ENCODE results near the gene CDKN2B-AS1. TPM values are rescaled to one million over a fixed set of nuclear protein-coding genes. Genes with fewer than 3 reads are reported as not detected.
"Not testable (repeated sequence)": the region's sequence is repeated elsewhere in the genome, so short reads cannot be mapped to it uniquely, and the experiment has no call there.

Gene CDKN2B-AS1
- total RNA-seq (1 to 10 TPM in 1 of 2 donors, under 1 TPM in 1; 0.58 to 1.6 TPM), polyA plus RNA-seq (ENCODE audit: insufficient read length in 6 of 6) (under 1 TPM; 0.18 to 0.41 (median 0.28) TPM)
- long read RNA-seq, donor 1 = 0 reads
- long read RNA-seq, donor 2 = 0 reads
- long read RNA-seq, donor 3 = 0 reads
- long read RNA-seq, donor 4, partial matches to known transcripts = 0 of 1 reads
- long read RNA-seq, donor 4, other reads (novel, unspliced or antisense) = 0 of 1 reads
- long read RNA-seq, donor 5, partial matches to known transcripts = 0 of 1 reads
- long read RNA-seq, donor 5, other reads (novel, unspliced or antisense) = 0 of 1 reads
- long read RNA-seq, donor 6 = 0 reads
- long read RNA-seq, donor 7 = 0 reads
- long read RNA-seq, donor 8 = 0 reads
- long read RNA-seq, donor 9 = 0 reads
- long read RNA-seq, donor 10 = 0 reads
- long read RNA-seq, donor 11 = 0 reads
- long read RNA-seq, donor 12 = 0 reads

- H3K27me3 ChIP-seq = peaks cover 28 to 79% of the 10 kb centered on the region in 2 donors
- no peak for TF ChIP-seq CTCF (IDR thresholded peaks at IDR 0.05)
- DNase-seq (peak in 3 of 4 donors; percentile 50 to 87 (median 61)), ATAC-seq (peak; percentile 73)
- intact Hi-C loops (cut with DNase I) = no loop called here
- H3K9me3 ChIP-seq = no peaks in the 10 kb centered on the region
- H3K4me3 ChIP-seq = peak within 1 kb of the TSS; percentile 90 to 97
- peaks cover 4 to 17% of the 10 kb centered on the region in 2 donors for H3K4me1 ChIP-seq
- peak within 1 kb of the TSS; percentile 85 to 94 for H3K27ac ChIP-seq
- no peaks in the 10 kb centered on the region for H3K36me3 ChIP-seq
Observed at GRCh38 chr9:21994556-21995005, at the start of gene CDKN2B-AS1. Gene CDKN2B-AS1 (plus strand): TSS chr9:21994791.

GRCh38 chr9:21945606-21946005, 49.0 kb upstream of the CDKN2B-AS1 start:
- no peaks in the 10 kb centered on the region for H3K9me3 ChIP-seq
- no peak for ATAC-seq
- intact Hi-C loops (cut with DNase I) = no loop called here

GRCh38 chr9:21958833-21959232, 35.8 kb upstream of the CDKN2B-AS1 start:
- ATAC-seq = no peak

More at GRCh38 chr9:21945606-21946005, 49.0 kb upstream of the CDKN2B-AS1 start:
- Histone ChIP-seq H3K4me1 (no peaks in the 10 kb centered on the region), H3K4me3 (no peak overlapping the region), H3K36me3 (no peaks in the 10 kb centered on the region), H3K27ac (no peak overlapping the region), H3K27me3 (no peaks in the 10 kb centered on the region)
- no peak for TF ChIP-seq CTCF (IDR thresholded peaks at IDR 0.05)
- DNase-seq = no peak

GRCh38 chr9:21959268-21959667, 35.3 kb upstream of the CDKN2B-AS1 start:
- H3K9me3 ChIP-seq; DNase-seq; H3K27ac ChIP-seq; H3K36me3 ChIP-seq; H3K4me3 ChIP-seq; intact Hi-C loops (cut with DNase I); ATAC-seq; H3K4me1 ChIP-seq: not testable (repeated sequence)
- H3K27me3 ChIP-seq = peaks cover 19 to 51% of the 10 kb centered on the region in 2 donors

More at GRCh38 chr9:21958833-21959232, 35.8 kb upstream of the CDKN2B-AS1 start:
- no peak for DNase-seq
- Histone ChIP-seq H3K4me3 (no peak overlapping the region), H3K27me3 (peaks cover 15 to 47% of the 10 kb centered on the region in 2 donors), H3K9me3 (no peaks in the 10 kb centered on the region), H3K27ac (no peak overlapping the region), H3K4me1 (no peaks in the 10 kb centered on the region), H3K36me3 (no peaks in the 10 kb centered on the region)
- intact Hi-C loops (cut with DNase I) = no loop called here
- no peak for TF ChIP-seq CTCF (IDR thresholded peaks at IDR 0.05)

- no peak overlapping the region for H3K27ac ChIP-seq
- H3K4me3 ChIP-seq = no peak overlapping the region
- ATAC-seq = no peak
- peaks cover 10 to 16% of the 10 kb centered on the region in 2 donors for H3K4me1 ChIP-seq
- H3K27me3 ChIP-seq = peaks cover 42 to 74% of the 10 kb centered on the region in 2 donors
- no peak for TF ChIP-seq CTCF (IDR thresholded peaks at IDR 0.05)
- H3K36me3 ChIP-seq = no peaks in the 10 kb centered on the region
- intact Hi-C loops (cut with DNase I) = no loop called here
- DNase-seq = no peak
- H3K9me3 ChIP-seq = no peaks in the 10 kb centered on the region
Observed at GRCh38 chr9:21961569-21961968, 33.0 kb upstream of the CDKN2B-AS1 start.
